HG02642 (cell line): ENCODE data around the gene CYS1.

Experiments
- ATAC-seq: cut with Tn5 transposase; IDR thresholded peaks from one replicate; pipeline ENCODE4 v1.9.1; 2021; ENCODE audit warnings: mild to moderate bottlenecking; ENCODE audit not compliant: unreplicated experiment, poor library complexity

The CYS1 gene

GRCh38 chr2:10073706-10074105 lies 6.5 kb downstream of the CYS1 start:
- no peak for ATAC-seq

- peak; percentile 84 for ATAC-seq
Observed at GRCh38 chr2:10072656-10073480, 7.3 kb downstream of the CYS1 start.

- no peak for ATAC-seq
Observed at GRCh38 chr2:10071595-10071994, 8.6 kb downstream of the CYS1 start.

GRCh38 chr2:10071176-10071575 lies 9.0 kb downstream of the CYS1 start:
- no peak for ATAC-seq

- ATAC-seq = no peak
Observed at GRCh38 chr2:10067881-10068280, 12.3 kb downstream of the CYS1 start.

GRCh38 chr2:10067330-10067729 lies 12.9 kb downstream of the CYS1 start:
- ATAC-seq = no peak

- no peak for ATAC-seq
Observed at GRCh38 chr2:10065773-10066055, 14.5 kb downstream of the CYS1 start.

GRCh38 chr2:10064932-10065772 lies 15.1 kb downstream of the CYS1 start:
- ATAC-seq = no peak

GRCh38 chr2:10063566-10063965 lies 16.6 kb downstream of the CYS1 start:
- no peak for ATAC-seq

GRCh38 chr2:10062931-10063365 lies 17.3 kb downstream of the CYS1 start:
- ATAC-seq = no peak

GRCh38 chr2:10061221-10061925 lies 18.8 kb downstream of the CYS1 start:
- ATAC-seq = no peak

GRCh38 chr2:10059552-10060335 lies 20.5 kb downstream of the CYS1 start:
- no peak for ATAC-seq

- ATAC-seq = no peak
Observed at GRCh38 chr2:10059016-10059351, 21.2 kb downstream of the CYS1 start.

GRCh38 chr2:10058251-10059015 lies 21.8 kb downstream of the CYS1 start:
- no peak for ATAC-seq

GRCh38 chr2:10057231-10058107 lies 22.7 kb downstream of the CYS1 start:
- peak; percentile 51 for ATAC-seq

- ATAC-seq = no peak
Observed at GRCh38 chr2:10056439-10056838, 23.8 kb downstream of the CYS1 start.

GRCh38 chr2:10054976-10055375 lies 25.2 kb downstream of the CYS1 start:
- ATAC-seq = no peak

- ATAC-seq = no peak
Observed at GRCh38 chr2:10054424-10054823, 25.8 kb downstream of the CYS1 start.

GRCh38 chr2:10053351-10053750 lies 26.9 kb downstream of the CYS1 start:
- no peak for ATAC-seq
